Prostate gland (tissue), 2 donors: ENCODE results near the gene MYBPHL.

Source experiments
- CTCF ChIP-seq, 4 experiments: fragments of 200-600 bp in 2 of 4; fragments of 450-650 bp in 2 of 4; sonication (generic) in 2 of 4; IDR thresholded peaks; 1 replicate in 3 of 4; 2 replicates in 1 of 4; pipeline ENCODE4 v1.5.1; 2016 to 2019; ENCODE audit warnings: antibody characterized with exemption in 4 of 4, mild to moderate bottlenecking in 2 of 4, moderate library complexity in 2 of 4
- POLR2AphosphoS5 ChIP-seq: sonication (generic); formaldehyde crosslinking; IDR thresholded peaks from one replicate; pipeline ENCODE4 v1.6.1; 2017; ENCODE audit warnings: antibody characterized with exemption

GRCh38 chr1:109338091-109338490 is 31.3 kb upstream of the MYBPHL start:
- TF ChIP-seq CTCF (IDR thresholded peaks at IDR 0.05), result no peak
- TF ChIP-seq POLR2AphosphoS5, result no peak
